ENCODE measurements around the gene NR3C1. TPM values are rescaled to one million over a fixed set of nuclear protein-coding genes. Genes with fewer than 3 reads are reported as not detected.
A peak's percentile ranks its signal among the peaks of the same experiment; 100 is the strongest.

The NR3C1 gene
- total RNA-seq, 1 experiment from 2014 or later = 17.5 TPM

DNA sequence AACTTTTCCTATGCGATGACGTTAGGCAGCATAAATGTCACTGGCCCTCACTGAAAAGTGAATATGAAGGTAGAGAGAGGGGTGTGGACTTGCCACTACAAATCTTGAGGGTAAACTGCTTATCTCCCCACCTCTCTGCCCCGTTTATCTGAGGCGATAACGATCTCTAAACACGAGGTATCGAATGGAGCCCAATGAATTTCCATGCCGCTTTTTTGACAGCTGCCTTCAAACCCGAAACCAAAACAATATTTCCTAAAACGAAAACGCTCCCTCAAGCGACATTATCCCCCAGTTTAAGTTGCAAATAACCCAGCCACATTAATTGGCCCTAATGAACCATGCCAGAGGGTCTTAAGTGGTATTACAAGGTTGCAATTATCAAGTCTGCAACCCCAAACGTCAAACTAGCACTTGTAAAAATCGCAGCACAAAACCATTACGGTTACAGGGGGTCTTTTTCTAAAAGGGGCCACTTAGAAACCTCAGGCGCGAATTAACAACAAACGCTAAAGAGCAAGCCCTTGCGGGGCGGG, 1.4 kb downstream of the NR3C1 start:
- Mint-ChIP-seq H3K4me1 (ENCODE audit: low read depth, unreplicated experiment) (peaks cover 13% of the 10 kb centered on the region), H3K27me3 (ENCODE audit: insufficient read depth, unreplicated experiment) (no peaks in the 10 kb centered on the region), H3K27ac (ENCODE audit: unreplicated experiment) (no peak overlapping the region), H3K9me3 (ENCODE audit: unreplicated experiment) (no peaks in the 10 kb centered on the region), H3K36me3 (ENCODE audit: insufficient read depth, unreplicated experiment) (peaks cover 7% of the 10 kb centered on the region), H3K4me3 (ENCODE audit: unreplicated experiment) (peak overlapping the region; percentile 77)
- Histone ChIP-seq H3K4me3 (ENCODE audit: low read depth, low read length) (peak overlapping the region; percentile 90), H3K36me3 (ENCODE audit: control insufficient read depth, insufficient read depth, low read length) (no peaks in the 10 kb centered on the region), H3K27me3 (replicated peaks; ENCODE audit: control insufficient read depth, insufficient read depth, low read length) (no peaks in the 10 kb centered on the region; the same call in 1 of the 2 replicates), H3K9me3 (no peaks in the 10 kb centered on the region), H3K4me1 (no peaks in the 10 kb centered on the region)
- CTCF ChIA-PET = no interaction called here
- POLR2A ChIA-PET = no interaction called here
- TSS peak; percentile 25 for BruUV-seq (replicated peaks)
- no peak for DNase-seq
- intact Hi-C loops (cut with micrococcal nuclease; ENCODE audit: unreplicated experiment) = loop anchor here (2.0 to 10.0 kb wide), 4 partner anchors 195 to 687 kb away; no protein-coding TSS in a partner anchor
- TF ChIP-seq, protein P1, sequence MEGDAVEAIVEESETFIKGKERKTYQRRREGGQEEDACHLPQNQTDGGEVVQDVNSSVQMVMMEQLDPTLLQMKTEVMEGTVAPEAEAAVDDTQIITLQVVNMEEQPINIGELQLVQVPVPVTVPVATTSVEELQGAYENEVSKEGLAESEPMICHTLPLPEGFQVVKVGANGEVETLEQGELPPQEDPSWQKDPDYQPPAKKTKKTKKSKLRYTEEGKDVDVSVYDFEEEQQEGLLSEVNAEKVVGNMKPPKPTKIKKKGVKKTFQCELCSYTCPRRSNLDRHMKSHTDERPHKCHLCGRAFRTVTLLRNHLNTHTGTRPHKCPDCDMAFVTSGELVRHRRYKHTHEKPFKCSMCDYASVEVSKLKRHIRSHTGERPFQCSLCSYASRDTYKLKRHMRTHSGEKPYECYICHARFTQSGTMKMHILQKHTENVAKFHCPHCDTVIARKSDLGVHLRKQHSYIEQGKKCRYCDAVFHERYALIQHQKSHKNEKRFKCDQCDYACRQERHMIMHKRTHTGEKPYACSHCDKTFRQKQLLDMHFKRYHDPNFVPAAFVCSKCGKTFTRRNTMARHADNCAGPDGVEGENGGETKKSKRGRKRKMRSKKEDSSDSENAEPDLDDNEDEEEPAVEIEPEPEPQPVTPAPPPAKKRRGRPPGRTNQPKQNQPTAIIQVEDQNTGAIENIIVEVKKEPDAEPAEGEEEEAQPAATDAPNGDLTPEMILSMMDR (IDR thresholded peaks at IDR 0.05; ENCODE audit: insufficient read depth in 1 of 2, low read depth in 1 of 2, low read length in 1 of 2, severe bottlenecking in 1 of 2, unreplicated experiment in 1 of 2) = no peak

DNA sequence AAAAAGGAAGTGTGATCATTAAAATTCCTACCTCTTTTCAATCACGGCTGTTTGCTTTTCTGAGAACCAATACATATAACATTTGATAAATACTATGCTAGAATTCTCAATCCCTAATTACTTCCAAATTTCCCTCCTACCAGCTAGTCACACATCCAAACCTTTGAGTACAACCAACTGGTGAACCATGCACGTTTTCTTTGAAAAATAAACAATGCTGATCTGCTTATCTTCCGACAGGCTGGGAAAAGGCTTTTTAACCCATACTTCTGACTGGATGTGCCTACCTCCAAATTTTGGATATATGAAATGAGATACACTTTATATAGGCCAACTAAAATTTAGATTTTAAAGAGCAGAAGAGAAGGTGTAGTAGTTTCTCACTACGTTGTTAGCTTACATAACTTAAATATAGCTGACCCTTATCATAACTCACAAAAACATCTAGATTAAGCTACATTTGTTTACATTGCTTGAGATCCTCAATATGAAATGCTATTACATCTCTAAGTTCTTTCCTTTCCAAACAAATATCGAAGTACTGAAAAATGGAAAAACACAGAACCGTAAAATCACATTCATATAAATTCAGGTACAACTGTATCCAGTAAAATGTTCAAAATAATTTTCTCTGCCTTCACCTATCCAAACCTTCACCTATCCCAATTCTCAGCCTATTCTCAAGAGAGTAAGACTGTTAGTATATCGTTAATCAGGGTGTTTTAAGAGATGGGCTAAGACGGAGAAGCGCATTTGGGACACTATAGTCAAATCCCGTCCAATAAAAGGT, 2.1 kb downstream of the NR3C1 start:
- Histone ChIP-seq H3K4me3 (ENCODE audit: low read depth, low read length) (peak overlapping the region; percentile 90; the same call in 1 of the 2 replicates), H3K36me3 (ENCODE audit: control insufficient read depth, insufficient read depth, low read length) (no peaks in the 10 kb centered on the region), H3K4me1 (no peaks in the 10 kb centered on the region), H3K9me3 (no peaks in the 10 kb centered on the region), H3K27me3 (replicated peaks; ENCODE audit: control insufficient read depth, insufficient read depth, low read length) (no peaks in the 10 kb centered on the region; the same call in 1 of the 2 replicates)
- ChIA-PET CTCF (no interaction called here), POLR2A (no interaction called here)
- Mint-ChIP-seq H3K4me3 (ENCODE audit: unreplicated experiment) (peak overlapping the region; percentile 77), H3K27me3 (ENCODE audit: insufficient read depth, unreplicated experiment) (no peaks in the 10 kb centered on the region), H3K9me3 (ENCODE audit: unreplicated experiment) (no peaks in the 10 kb centered on the region), H3K27ac (ENCODE audit: unreplicated experiment) (no peak overlapping the region), H3K36me3 (ENCODE audit: insufficient read depth, unreplicated experiment) (peaks cover 7% of the 10 kb centered on the region), H3K4me1 (ENCODE audit: low read depth, unreplicated experiment) (peaks cover 13% of the 10 kb centered on the region)
- no peak for DNase-seq
- intact Hi-C loops (cut with micrococcal nuclease; ENCODE audit: unreplicated experiment) = loop anchor here (2.0 to 10.0 kb wide), 4 partner anchors 196 to 687 kb away; no protein-coding TSS in a partner anchor
- TF ChIP-seq, protein P1 (IDR thresholded peaks at IDR 0.05; ENCODE audit: insufficient read depth in 1 of 2, low read depth in 1 of 2, low read length in 1 of 2, severe bottlenecking in 1 of 2, unreplicated experiment in 1 of 2) = no peak
- BruUV-seq (replicated peaks) = no TSS peak

DNA sequence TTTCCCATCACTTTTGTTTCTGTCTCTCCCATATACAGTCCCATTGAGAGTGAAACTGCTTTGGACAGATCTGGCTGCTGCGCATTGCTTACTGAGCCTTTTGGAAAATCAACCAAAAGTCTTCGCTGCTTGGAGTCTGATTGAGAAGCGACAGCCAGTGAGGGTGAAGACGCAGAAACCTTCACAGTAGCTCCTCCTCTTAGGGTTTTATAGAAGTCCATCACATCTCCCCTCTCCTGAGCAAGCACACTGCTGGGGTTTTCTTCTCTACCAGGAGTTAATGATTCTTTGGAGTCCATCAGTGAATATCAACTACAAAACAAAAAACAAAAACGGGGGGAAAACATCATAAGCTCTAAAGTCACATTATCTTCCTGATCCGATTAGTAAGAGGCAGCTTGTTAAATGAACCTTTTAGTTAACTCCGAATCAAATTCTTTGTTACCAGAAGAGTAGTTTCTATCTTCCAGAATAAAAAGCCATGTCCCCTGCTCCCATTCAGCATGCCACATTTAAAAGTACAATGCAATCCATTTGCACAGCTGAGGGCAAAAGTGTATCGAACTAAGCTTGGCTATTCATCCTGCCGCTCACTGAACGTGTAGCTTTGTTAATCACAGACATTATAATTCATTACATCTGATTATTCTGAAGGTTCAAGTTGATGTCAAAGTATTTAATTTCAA, 2.8 kb downstream of the NR3C1 start:
- Mint-ChIP-seq H3K4me3 (ENCODE audit: unreplicated experiment) (no peak overlapping the region), H3K4me1 (ENCODE audit: low read depth, unreplicated experiment) (peaks cover 13% of the 10 kb centered on the region), H3K9me3 (ENCODE audit: unreplicated experiment) (no peaks in the 10 kb centered on the region), H3K27me3 (ENCODE audit: insufficient read depth, unreplicated experiment) (no peaks in the 10 kb centered on the region), H3K36me3 (ENCODE audit: insufficient read depth, unreplicated experiment) (peaks cover 7% of the 10 kb centered on the region), H3K27ac (ENCODE audit: unreplicated experiment) (no peak overlapping the region)
- no peaks in the 10 kb centered on the region for H3K36me3 ChIP-seq (ENCODE audit: control insufficient read depth, insufficient read depth, low read length)
- H3K4me1 ChIP-seq = no peaks in the 10 kb centered on the region
- no TSS peak for BruUV-seq (replicated peaks)
- POLR2A ChIA-PET = no interaction called here
- CTCF ChIA-PET = no interaction called here
- no peaks in the 10 kb centered on the region for H3K9me3 ChIP-seq
- H3K27me3 ChIP-seq (replicated peaks; ENCODE audit: control insufficient read depth, insufficient read depth, low read length) = no peaks in the 10 kb centered on the region; the same call in 1 of the 2 replicates
- H3K4me3 ChIP-seq (ENCODE audit: low read depth, low read length) = no peak overlapping the region
- no peak for DNase-seq
- intact Hi-C loops (cut with micrococcal nuclease; ENCODE audit: unreplicated experiment) = loop anchor here (5.0 to 10.0 kb wide), 3 partner anchors 197 to 686 kb away; no protein-coding TSS in a partner anchor
- TF ChIP-seq, protein P1 (IDR thresholded peaks at IDR 0.05; ENCODE audit: insufficient read depth in 1 of 2, low read depth in 1 of 2, low read length in 1 of 2, severe bottlenecking in 1 of 2, unreplicated experiment in 1 of 2) = no peak
